HG03378 (cell line): ENCODE results near the gene CFAP69.
A peak's percentile ranks its signal among the peaks of the same experiment; 100 is the strongest.
"Not testable (repeated sequence)": the region's sequence is repeated elsewhere in the genome, so short reads cannot be mapped to it uniquely, and the experiment has no call there.

Source experiments
- ATAC-seq: cut with Tn5 transposase; IDR thresholded peaks from one replicate; pipeline ENCODE4 v1.9.1; 2021; ENCODE audit warnings: mild to moderate bottlenecking, moderate library complexity; ENCODE audit not compliant: unreplicated experiment

The CFAP69 gene

GRCh38 chr7:90334926-90335325 is 90.0 kb downstream of the CFAP69 start:
- not testable (repeated sequence) for ATAC-seq

GRCh38 chr7:90337106-90337505 is 92.1 kb downstream of the CFAP69 start:
- ATAC-seq = no peak

- no peak for ATAC-seq
Observed at GRCh38 chr7:90345016-90345415, 100.0 kb downstream of the CFAP69 start.

GRCh38 chr7:90345595-90346335 is 100.8 kb downstream of the CFAP69 start:
- peak; percentile 11 for ATAC-seq

GRCh38 chr7:90346336-90347125 is 101.6 kb downstream of the CFAP69 start, which contains the start of gene GTPBP10:
Gene GTPBP10, plus strand, starts transcription at chr7:90346716. Its CDS starts 26 bp downstream, at chr7:90346742.
- peak; percentile 93 for ATAC-seq

- ATAC-seq = no peak
Observed at GRCh38 chr7:90347759-90348158, 102.8 kb downstream of the CFAP69 start.

- no peak for ATAC-seq
Observed at GRCh38 chr7:90349305-90349704, 104.3 kb downstream of the CFAP69 start.

GRCh38 chr7:90350032-90350431 is 105.1 kb downstream of the CFAP69 start:
- not testable (repeated sequence) for ATAC-seq

GRCh38 chr7:90351987-90352386 is 107.0 kb downstream of the CFAP69 start:
- ATAC-seq = no peak
